HG02678 (cell line): Measurements from ENCODE around the gene NOD1.

Experiments
- ATAC-seq: cut with Tn5 transposase; IDR thresholded peaks from one replicate; pipeline ENCODE4 v1.9.1; 2021; ENCODE audit warnings: mild to moderate bottlenecking, moderate library complexity; ENCODE audit not compliant: unreplicated experiment

Gene NOD1

GRCh38 chr7:30450240-30450982 lies 28.2 kb downstream of the NOD1 start:
- no peak for ATAC-seq

GRCh38 chr7:30448461-30449189 lies 30.0 kb downstream of the NOD1 start:
- ATAC-seq: no peak

- ATAC-seq: no peak
Measured at GRCh38 chr7:30447466-30447865, 31.1 kb downstream of the NOD1 start.

GRCh38 chr7:30446266-30446665 lies 32.3 kb downstream of the NOD1 start:
- ATAC-seq: peak; percentile 11

- ATAC-seq: peak; percentile 99
Measured at GRCh38 chr7:30445770-30446169, 32.8 kb downstream of the NOD1 start.

GRCh38 chr7:30437823-30438574 lies 40.6 kb downstream of the NOD1 start:
- ATAC-seq: no peak

DNA sequence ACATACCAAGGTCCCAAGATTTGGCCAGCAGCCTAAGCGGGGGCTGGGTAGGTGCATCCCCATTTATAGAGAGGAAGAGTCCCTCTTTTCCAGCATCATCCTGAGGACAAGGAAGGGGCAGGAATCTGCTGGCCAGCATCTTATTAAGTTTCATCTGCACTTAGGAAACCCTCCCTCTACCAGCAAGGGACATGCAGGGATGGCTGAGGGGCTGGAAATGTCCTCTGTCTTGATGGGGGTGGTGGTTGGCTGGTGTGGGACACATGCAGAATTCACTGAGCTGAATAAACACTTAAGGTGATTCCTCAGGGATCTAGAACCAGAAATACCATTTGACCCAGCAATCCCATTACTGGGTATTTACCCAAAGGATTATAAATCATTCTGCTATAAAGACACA lies 42.1 kb downstream of the NOD1 start:
- ATAC-seq: no peak

- ATAC-seq: no peak
Measured at GRCh38 chr7:30436046-30436445, 42.5 kb downstream of the NOD1 start.

DNA sequence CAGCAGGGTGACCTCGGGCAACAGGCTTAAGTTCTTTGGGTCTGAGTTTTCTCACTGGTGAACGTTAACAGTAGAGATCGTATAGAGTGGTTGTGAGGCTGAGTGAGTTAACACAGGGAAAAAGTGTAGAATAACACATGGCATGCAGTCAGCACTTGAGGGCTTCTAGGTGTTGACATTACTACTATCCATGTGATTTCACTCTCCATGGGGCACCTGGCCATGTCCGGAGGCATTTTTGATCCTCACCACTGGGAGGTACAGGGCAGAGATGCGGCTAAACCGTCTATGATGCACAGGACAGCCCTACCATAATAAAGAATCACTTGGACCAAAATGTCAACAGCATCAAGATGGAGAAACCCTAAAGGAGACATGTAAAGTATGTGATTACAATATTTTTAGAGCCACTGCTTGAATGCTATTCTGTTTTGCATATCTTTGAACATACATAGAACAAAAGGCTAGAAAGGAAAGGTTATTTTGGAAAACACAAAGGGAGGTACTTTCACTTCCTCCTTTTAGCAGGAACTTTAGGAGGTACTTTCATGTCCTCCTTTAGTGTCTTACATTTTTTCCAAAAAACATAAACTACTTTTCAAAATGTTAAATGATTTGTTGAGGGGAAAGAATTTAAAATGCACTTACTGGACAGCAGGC lies 44.3 kb downstream of the NOD1 start:
- ATAC-seq: no peak

GRCh38 chr7:30433506-30433905 lies 45.1 kb downstream of the NOD1 start:
- ATAC-seq: no peak

DNA sequence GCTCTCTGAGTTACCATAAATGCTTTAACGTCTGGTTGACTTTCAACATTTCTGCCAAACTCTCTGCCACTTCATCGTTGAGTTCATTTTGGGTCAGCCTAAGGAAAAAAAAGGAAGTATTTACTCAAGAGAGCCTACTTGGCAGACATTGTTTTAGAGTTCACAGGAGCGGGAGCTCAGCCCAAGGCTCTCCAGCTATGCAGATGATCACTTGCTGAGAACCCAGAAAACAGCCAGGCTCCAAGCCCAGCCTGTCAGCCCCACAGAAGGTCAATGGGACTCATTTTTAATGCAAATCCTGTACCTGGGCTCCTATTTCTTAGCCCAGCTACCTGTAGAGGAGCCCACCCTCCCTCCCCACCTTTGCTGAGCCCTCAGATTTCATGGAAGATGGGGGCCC lies 45.5 kb downstream of the NOD1 start:
- ATAC-seq: no peak

- no peak for ATAC-seq
Measured at GRCh38 chr7:30430777-30431176, 47.8 kb downstream of the NOD1 start.

GRCh38 chr7:30430276-30430675 lies 48.3 kb downstream of the NOD1 start:
- no peak for ATAC-seq

DNA sequence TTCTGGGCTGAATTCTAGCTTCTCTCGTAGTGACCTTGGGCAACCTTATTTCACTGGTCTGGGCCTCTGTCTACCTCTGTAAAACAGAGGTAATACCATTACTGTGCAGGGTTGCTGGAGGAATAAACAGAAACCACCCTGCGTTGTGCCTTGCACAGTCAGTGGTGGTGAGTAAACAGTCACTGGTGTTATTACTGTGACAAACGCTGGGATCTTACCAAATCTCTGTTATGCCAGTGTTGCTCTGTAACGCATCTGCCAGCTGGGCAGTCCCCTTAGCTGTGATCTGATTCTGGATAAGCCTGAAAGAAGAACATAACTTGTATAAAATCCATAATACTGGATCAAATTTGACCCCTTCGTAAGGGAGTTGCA lies 49.4 kb downstream of the NOD1 start:
- ATAC-seq: no peak

DNA sequence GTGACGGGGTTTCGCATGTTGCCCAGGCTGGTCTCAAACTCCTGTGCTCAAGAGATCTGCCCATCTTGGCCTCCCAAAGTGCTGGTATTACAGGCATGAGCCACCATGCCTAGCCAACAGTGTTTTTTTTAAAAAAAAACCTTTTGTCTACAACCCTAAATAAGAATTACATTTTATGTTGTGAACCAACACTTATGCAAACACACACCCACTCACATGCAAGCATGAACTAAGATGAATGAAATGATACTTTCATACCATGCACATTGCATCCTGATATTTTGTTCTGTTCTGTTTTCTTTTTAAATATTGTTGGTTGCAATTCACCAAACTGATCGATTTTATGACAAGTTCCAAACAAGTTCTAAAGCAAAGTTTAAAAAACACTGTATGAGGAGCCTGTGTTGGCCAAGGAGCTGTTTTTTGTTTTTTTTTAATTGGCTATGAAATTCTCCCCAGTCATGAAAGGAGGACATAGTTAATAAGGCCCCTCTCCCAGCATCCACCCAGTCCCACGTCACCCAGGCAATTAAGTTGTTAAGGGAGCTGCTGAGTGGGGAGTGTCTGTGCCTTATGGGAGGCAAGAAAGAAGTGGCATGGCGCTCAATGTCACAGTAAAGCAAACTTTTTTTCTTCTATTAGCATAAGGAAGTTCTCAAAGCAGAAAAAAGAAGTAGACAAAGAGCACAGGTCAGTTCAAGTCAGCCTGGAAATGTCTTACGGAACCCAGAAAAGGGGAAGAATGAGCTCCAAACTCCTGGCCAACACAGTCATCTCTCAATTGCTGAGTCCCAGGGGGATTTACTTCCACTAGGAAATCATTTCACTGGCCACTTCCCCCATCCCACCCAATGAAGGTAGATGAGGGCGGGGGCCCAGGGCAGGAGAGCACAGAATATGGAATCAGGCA lies 50.1 kb downstream of the NOD1 start:
- ATAC-seq: no peak

GRCh38 chr7:30427296-30428070 lies 51.1 kb downstream of the NOD1 start:
- no peak for ATAC-seq

DNA sequence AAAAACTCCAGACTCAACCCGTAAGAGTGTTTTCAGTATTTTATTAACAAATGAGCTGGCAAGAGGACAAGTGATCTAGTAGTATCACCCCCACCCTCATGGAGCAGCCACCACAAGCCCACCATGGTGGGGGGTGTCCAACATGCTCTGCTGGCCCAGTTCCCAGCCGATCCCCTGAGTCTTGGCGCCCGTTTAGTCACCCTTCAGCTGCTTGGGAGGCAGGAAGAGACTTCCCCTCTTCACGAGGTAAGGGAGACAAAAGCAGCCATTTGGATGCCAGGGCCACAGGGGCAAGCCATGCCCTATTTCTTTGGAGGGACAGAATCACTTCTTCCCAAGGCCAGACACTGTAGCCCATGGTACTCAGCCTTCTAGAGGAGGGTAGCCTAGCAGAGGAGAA lies 54.1 kb downstream of the NOD1 start:
- ATAC-seq: no peak

- ATAC-seq: no peak
Measured at GRCh38 chr7:30423788-30424505, 54.6 kb downstream of the NOD1 start.

GRCh38 chr7:30422922-30423321 lies 55.7 kb downstream of the NOD1 start:
- no peak for ATAC-seq
